ENCODE measurements around the gene DDX47. TPM values are rescaled to one million over a fixed set of nuclear protein-coding genes. Genes with fewer than 3 reads are reported as not detected.

DDX47 gene
- total and polyA plus RNA-seq, 2 of the 13 experiments (the other 11 are each of a cell fraction or from before 2014, with no cell fraction given), result 48.5 to 78.7 TPM

DNA sequence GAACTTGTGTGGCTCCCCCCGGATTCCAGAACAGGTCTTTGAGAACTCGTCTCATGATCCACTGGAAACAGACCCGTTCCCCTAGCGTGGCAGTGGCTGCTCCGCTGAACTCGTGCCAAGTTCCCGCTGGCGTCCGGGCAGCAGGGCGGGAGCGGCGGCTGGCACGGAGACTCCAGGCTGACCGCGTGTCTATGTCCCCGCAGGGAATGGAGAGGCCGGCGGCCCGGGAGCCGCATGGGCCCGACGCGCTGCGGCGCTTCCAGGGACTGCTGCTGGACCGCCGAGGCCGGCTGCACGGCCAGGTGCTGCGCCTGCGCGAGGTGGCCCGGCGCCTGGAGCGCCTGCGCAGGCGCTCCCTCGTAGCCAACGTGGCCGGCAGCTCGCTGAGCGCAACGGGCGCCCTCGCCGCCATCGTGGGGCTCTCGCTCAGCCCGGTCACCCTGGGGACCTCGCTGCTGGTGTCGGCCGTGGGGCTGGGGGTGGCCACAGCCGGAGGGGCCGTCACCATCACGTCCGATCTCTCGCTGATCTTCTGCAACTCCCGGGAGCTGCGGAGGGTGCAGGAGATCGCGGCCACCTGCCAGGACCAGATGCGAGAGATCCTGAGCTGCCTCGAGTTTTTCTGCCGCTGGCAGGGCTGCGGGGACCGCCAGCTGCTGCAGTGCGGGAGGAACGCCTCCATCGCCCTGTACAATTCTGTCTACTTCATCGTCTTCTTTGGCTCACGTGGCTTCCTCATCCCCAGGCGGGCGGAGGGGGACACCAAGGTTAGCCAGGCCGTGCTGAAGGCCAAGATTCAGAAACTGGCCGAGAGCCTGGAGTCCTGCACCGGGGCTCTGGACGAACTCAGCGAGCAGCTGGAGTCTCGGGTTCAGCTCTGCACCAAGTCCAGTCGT, 26.2 kb upstream of the DDX47 start (continued):
- TF ChIP-seq, protein P1, sequence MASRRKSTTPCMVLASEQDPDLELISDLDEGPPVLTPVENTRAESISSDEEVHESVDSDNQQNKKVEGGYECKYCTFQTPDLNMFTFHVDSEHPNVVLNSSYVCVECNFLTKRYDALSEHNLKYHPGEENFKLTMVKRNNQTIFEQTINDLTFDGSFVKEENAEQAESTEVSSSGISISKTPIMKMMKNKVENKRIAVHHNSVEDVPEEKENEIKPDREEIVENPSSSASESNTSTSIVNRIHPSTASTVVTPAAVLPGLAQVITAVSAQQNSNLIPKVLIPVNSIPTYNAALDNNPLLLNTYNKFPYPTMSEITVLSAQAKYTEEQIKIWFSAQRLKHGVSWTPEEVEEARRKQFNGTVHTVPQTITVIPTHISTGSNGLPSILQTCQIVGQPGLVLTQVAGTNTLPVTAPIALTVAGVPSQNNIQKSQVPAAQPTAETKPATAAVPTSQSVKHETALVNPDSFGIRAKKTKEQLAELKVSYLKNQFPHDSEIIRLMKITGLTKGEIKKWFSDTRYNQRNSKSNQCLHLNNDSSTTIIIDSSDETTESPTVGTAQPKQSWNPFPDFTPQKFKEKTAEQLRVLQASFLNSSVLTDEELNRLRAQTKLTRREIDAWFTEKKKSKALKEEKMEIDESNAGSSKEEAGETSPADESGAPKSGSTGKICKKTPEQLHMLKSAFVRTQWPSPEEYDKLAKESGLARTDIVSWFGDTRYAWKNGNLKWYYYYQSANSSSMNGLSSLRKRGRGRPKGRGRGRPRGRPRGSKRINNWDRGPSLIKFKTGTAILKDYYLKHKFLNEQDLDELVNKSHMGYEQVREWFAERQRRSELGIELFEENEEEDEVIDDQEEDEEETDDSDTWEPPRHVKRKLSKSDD (CRISPR knock-in tag; IDR thresholded peaks at IDR 0.05; ENCODE audit: low read depth), result no peak; the same call in 1 of the 2 replicates
- TF ChIP-seq EP300 (IDR thresholded peaks at IDR 0.05; ENCODE audit: low read depth in 2 of 2, low read length in 2 of 2) (no peak), EP300 (CRISPR knock-in tag; IDR thresholded peaks at IDR 0.05; ENCODE audit: borderline replicate concordance) (no peak), HNRNPH1 (optimal IDR thresholded peaks at IDR 0.05; ENCODE audit: low read depth, low read length) (no peak), ZNF234 (CRISPR knock-in tag; conservative IDR thresholded peaks at IDR 0.05) (no peak), NR2F6 (IDR thresholded peaks at IDR 0.05) (no peak), NR2F6 (CRISPR knock-in tag; IDR thresholded peaks at IDR 0.05) (no peak), ZNF3 (CRISPR knock-in tag; IDR thresholded peaks at IDR 0.05) (no peak)
- TF ChIP-seq, protein P2, sequence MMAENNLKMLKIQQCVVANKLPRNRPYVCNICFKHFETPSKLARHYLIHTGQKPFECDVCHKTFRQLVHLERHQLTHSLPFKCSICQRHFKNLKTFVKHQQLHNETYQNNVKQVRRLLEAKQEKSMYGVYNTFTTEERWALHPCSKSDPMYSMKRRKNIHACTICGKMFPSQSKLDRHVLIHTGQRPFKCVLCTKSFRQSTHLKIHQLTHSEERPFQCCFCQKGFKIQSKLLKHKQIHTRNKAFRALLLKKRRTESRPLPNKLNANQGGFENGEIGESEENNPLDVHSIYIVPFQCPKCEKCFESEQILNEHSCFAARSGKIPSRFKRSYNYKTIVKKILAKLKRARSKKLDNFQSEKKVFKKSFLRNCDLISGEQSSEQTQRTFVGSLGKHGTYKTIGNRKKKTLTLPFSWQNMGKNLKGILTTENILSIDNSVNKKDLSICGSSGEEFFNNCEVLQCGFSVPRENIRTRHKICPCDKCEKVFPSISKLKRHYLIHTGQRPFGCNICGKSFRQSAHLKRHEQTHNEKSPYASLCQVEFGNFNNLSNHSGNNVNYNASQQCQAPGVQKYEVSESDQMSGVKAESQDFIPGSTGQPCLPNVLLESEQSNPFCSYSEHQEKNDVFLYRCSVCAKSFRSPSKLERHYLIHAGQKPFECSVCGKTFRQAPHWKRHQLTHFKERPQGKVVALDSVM (CRISPR knock-in tag; IDR thresholded peaks at IDR 0.05), result peak; percentile 56
- TF ChIP-seq, protein P3, sequence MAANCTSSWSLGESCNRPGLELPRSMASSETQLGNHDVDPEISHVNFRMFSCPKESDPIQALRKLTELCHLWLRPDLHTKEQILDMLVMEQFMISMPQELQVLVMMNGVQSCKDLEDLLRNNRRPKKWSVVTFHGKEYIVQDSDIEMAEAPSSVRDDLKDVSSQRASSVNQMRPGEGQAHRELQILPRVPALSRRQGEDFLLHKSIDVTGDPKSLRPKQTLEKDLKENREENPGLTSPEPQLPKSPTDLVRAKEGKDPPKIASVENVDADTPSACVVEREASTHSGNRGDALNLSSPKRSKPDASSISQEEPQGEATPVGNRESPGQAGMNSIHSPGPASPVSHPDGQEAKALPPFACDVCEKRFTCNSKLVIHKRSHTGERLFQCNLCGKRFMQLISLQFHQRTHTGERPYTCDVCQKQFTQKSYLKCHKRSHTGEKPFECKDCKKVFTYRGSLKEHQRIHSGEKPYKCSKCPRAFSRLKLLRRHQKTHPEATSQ (CRISPR knock-in tag; IDR thresholded peaks at IDR 0.05; ENCODE audit: borderline replicate concordance), result no peak
- TF ChIP-seq, protein P4, sequence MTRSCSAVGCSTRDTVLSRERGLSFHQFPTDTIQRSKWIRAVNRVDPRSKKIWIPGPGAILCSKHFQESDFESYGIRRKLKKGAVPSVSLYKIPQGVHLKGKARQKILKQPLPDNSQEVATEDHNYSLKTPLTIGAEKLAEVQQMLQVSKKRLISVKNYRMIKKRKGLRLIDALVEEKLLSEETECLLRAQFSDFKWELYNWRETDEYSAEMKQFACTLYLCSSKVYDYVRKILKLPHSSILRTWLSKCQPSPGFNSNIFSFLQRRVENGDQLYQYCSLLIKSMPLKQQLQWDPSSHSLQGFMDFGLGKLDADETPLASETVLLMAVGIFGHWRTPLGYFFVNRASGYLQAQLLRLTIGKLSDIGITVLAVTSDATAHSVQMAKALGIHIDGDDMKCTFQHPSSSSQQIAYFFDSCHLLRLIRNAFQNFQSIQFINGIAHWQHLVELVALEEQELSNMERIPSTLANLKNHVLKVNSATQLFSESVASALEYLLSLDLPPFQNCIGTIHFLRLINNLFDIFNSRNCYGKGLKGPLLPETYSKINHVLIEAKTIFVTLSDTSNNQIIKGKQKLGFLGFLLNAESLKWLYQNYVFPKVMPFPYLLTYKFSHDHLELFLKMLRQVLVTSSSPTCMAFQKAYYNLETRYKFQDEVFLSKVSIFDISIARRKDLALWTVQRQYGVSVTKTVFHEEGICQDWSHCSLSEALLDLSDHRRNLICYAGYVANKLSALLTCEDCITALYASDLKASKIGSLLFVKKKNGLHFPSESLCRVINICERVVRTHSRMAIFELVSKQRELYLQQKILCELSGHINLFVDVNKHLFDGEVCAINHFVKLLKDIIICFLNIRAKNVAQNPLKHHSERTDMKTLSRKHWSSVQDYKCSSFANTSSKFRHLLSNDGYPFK (CRISPR knock-in tag; IDR thresholded peaks at IDR 0.05; ENCODE audit: borderline replicate concordance), result no peak
- TF ChIP-seq, protein P5, sequence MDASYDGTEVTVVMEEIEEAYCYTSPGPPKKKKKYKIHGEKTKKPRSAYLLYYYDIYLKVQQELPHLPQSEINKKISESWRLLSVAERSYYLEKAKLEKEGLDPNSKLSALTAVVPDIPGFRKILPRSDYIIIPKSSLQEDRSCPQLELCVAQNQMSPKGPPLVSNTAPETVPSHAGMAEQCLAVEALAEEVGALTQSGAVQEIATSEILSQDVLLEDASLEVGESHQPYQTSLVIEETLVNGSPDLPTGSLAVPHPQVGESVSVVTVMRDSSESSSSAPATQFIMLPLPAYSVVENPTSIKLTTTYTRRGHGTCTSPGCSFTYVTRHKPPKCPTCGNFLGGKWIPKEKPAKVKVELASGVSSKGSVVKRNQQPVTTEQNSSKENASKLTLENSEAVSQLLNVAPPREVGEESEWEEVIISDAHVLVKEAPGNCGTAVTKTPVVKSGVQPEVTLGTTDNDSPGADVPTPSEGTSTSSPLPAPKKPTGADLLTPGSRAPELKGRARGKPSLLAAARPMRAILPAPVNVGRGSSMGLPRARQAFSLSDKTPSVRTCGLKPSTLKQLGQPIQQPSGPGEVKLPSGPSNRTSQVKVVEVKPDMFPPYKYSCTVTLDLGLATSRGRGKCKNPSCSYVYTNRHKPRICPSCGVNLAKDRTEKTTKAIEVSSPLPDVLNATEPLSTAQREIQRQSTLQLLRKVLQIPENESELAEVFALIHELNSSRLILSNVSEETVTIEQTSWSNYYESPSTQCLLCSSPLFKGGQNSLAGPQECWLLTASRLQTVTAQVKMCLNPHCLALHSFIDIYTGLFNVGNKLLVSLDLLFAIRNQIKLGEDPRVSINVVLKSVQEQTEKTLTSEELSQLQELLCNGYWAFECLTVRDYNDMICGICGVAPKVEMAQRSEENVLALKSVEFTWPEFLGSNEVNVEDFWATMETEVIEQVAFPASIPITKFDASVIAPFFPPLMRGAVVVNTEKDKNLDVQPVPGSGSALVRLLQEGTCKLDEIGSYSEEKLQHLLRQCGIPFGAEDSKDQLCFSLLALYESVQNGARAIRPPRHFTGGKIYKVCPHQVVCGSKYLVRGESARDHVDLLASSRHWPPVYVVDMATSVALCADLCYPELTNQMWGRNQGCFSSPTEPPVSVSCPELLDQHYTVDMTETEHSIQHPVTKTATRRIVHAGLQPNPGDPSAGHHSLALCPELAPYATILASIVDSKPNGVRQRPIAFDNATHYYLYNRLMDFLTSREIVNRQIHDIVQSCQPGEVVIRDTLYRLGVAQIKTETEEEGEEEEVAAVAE (CRISPR knock-in tag; IDR thresholded peaks at IDR 0.05; ENCODE audit: borderline replicate concordance), result no peak

Data from HepG2 (cell line).